H1 (cell line): Measurements from ENCODE around the gene DNAJB12. TPM values are rescaled to one million over a fixed set of nuclear protein-coding genes. Genes with fewer than 3 reads are reported as not detected.

Experiments
- CTCF ChIA-PET: fragments of 300-600 bp; sonication (Branson Sonifier 250); formaldehyde crosslinking; loops from one replicate; lab custom pipeline; 2021; ENCODE audit not compliant: partially characterized antibody; lab: Charles Lee
- POLR2A ChIA-PET: fragments of 300-600 bp; sonication (Branson Sonifier 250); formaldehyde crosslinking; loops from one replicate; lab custom pipeline; 2021; ENCODE audit warnings: inconsistent platforms; ENCODE audit not compliant: partially characterized antibody; lab: Charles Lee
- DNase-seq, 2 experiments: peaks; one replicate each; pipeline versions ENCODE4 v3.0.0 to v3.0.0-alpha.2; 2010 to 2022; ENCODE audit warnings: low spot score in 2 of 2, low read depth in 1 of 2, mixed read lengths in 1 of 2
- FAIRE-seq: peaks from 2 replicates; lab custom pipeline; 2011; peaks lifted over from hg19 to GRCh38; lab: Jason Lieb, UNC
- H2AFZ ChIP-seq: 2 replicates; pipeline ENCODE4 v1.8.1; 2012; ENCODE audit warnings: low read length, inconsistent platforms
- H2AK5ac ChIP-seq: 2 replicates; pipeline ENCODE4 v1.6.1; 2013; ENCODE audit warnings: low read depth, low read length
- H2BK120ac ChIP-seq: replicated peaks from 2 replicates; pipeline ENCODE3; 2013; ENCODE audit warnings: low read depth, low read length, inconsistent platforms
- H2BK12ac ChIP-seq: 2 replicates; pipeline ENCODE4 v1.6.1; 2013; ENCODE audit warnings: low read depth, low read length
- H2BK15ac ChIP-seq: 2 replicates; pipeline ENCODE4 v1.6.1; 2013; ENCODE audit warnings: low read length
- H2BK20ac ChIP-seq: 2 replicates; pipeline ENCODE4 v1.6.1; 2013; ENCODE audit warnings: low read length
- H2BK5ac ChIP-seq: 2 replicates; pipeline ENCODE4 v1.6.1; 2013; ENCODE audit warnings: low read depth, low read length
- H3K14ac ChIP-seq: 2 replicates; pipeline ENCODE4 v1.6.1; 2013; ENCODE audit warnings: inconsistent platforms; ENCODE audit not compliant: insufficient read length
- H3K18ac ChIP-seq: 2 replicates; pipeline ENCODE4 v1.6.1; 2013; ENCODE audit warnings: low read length; ENCODE audit errors: extremely low read depth
- H3K23ac ChIP-seq: 2 replicates; pipeline ENCODE4 v1.6.1; 2013; ENCODE audit warnings: inconsistent platforms; ENCODE audit not compliant: insufficient read length
- H3K23me2 ChIP-seq: 2 replicates; pipeline ENCODE4 v1.6.1; 2013; ENCODE audit warnings: low read depth, low read length
- H3K27ac ChIP-seq: 2 replicates; pipeline ENCODE4 v1.6.1; 2011; ENCODE audit warnings: low read depth, low read length, inconsistent platforms
- H3K27me3 ChIP-seq, 4 experiments: replicated peaks in 1 of 4; 1 replicate in 1 of 4; 2 replicates in 3 of 4; pipeline versions ENCODE4 v1.6.1 to v1.8.1; 2011 to 2013; ENCODE audit warnings: low read length in 3 of 4, mild to moderate bottlenecking in 3 of 4, inconsistent platforms in 2 of 4, mixed read lengths in 2 of 4, moderate library complexity in 1 of 4; ENCODE audit not compliant: control insufficient read depth in 3 of 4, insufficient read depth in 3 of 4; ENCODE audit errors: extremely low read depth in 1 of 4
- H3K36me3 ChIP-seq, 4 experiments: 2 replicates each; pipeline versions ENCODE4 v1.6.1 to v1.8.1; 2011 to 2013; ENCODE audit warnings: mild to moderate bottlenecking in 4 of 4, low read length in 3 of 4, moderate library complexity in 2 of 4, control low read depth in 1 of 4, inconsistent platforms in 1 of 4; ENCODE audit not compliant: insufficient read depth in 4 of 4, control insufficient read depth in 2 of 4
- H3K4ac ChIP-seq: replicated peaks from 2 replicates; pipeline ENCODE3; 2013; ENCODE audit warnings: low read length, low read depth, mixed read lengths, inconsistent platforms; ENCODE audit not compliant: insufficient read length
- H3K4me1 ChIP-seq, 4 experiments: replicated peaks in 1 of 4; 1 replicate in 1 of 4; 2 replicates in 3 of 4; pipeline versions ENCODE4 v1.6.1 to v1.8.1; 2011 to 2013; ENCODE audit warnings: low read length in 3 of 4, inconsistent platforms in 2 of 4, mixed read lengths in 1 of 4; ENCODE audit not compliant: insufficient read depth in 4 of 4, control insufficient read depth in 3 of 4
- H3K4me2 ChIP-seq, 2 experiments: 2 replicates each; pipeline versions ENCODE4 v1.6.1 to v1.8.1; 2011 to 2013; ENCODE audit warnings: low read depth in 2 of 2, low read length in 2 of 2, control low read depth in 1 of 2, inconsistent platforms in 1 of 2, mild to moderate bottlenecking in 1 of 2; ENCODE audit not compliant: insufficient read depth in 1 of 2
- H3K4me3 ChIP-seq, 4 experiments: fragments of 200-600, 300-600 bp in 1 of 4; sonication (generic), shearing (Covaris generic), sonication (Bioruptor Twin) in 1 of 4; 2 replicates each; pipeline versions ENCODE4 v1.5.1 to v1.8.1; 2011 to 2016; ENCODE audit warnings: low read length in 4 of 4, low read depth in 3 of 4, control low read depth in 2 of 4, inconsistent platforms in 2 of 4, mild to moderate bottlenecking in 2 of 4, mixed read lengths in 1 of 4, moderate library complexity in 1 of 4; ENCODE audit not compliant: insufficient read depth in 2 of 4; ENCODE audit errors: extremely low read depth in 1 of 4
- H3K56ac ChIP-seq: replicated peaks from 2 replicates; pipeline ENCODE3; 2013; ENCODE audit warnings: low read depth, mild to moderate bottlenecking, mixed read lengths, low read length, inconsistent platforms; ENCODE audit not compliant: insufficient read length
- H3K79me1 ChIP-seq: 2 replicates; pipeline ENCODE4 v1.6.1; 2013; ENCODE audit warnings: low read depth, low read length, control low read depth
- H3K79me2 ChIP-seq, 2 experiments: 2 replicates each; pipeline versions ENCODE4 v1.6.1 to v1.8.1; 2012 to 2013; ENCODE audit warnings: low read length in 2 of 2, mild to moderate bottlenecking in 2 of 2, inconsistent platforms in 1 of 2; ENCODE audit not compliant: insufficient read depth in 2 of 2, control insufficient read depth in 1 of 2
- H3K9ac ChIP-seq, 4 experiments: replicated peaks in 1 of 4; 1 replicate in 1 of 4; 2 replicates in 3 of 4; pipeline versions ENCODE4 v1.6.1 to v1.8.1; 2011 to 2013; ENCODE audit warnings: low read depth in 3 of 4, low read length in 3 of 4, control low read depth in 2 of 4, mild to moderate bottlenecking in 2 of 4, moderate library complexity in 2 of 4, inconsistent platforms in 1 of 4; ENCODE audit errors: extremely low read depth in 1 of 4
- H3K9me3 ChIP-seq, 2 experiments: 2 replicates each; pipeline versions ENCODE4 v1.6.1 to v1.8.1; 2012 to 2013; ENCODE audit warnings: mild to moderate bottlenecking in 2 of 2, moderate library complexity in 2 of 2, control low read depth in 1 of 2, inconsistent platforms in 1 of 2, low read depth in 1 of 2, low read length in 1 of 2, mixed read lengths in 1 of 2; ENCODE audit not compliant: insufficient read depth in 2 of 2
- H4K20me1 ChIP-seq, 2 experiments: replicated peaks in 1 of 2; 2 replicates each; pipeline versions ENCODE3 to v1.8.1; 2011 to 2013; ENCODE audit warnings: inconsistent platforms in 2 of 2, low read length in 2 of 2, mild to moderate bottlenecking in 1 of 2; ENCODE audit not compliant: insufficient read depth in 2 of 2, control insufficient read depth in 1 of 2
- H4K5ac ChIP-seq: 2 replicates; pipeline ENCODE4 v1.6.1; 2013; ENCODE audit warnings: low read length, low read depth, mixed read lengths, inconsistent platforms; ENCODE audit not compliant: insufficient read length
- H4K8ac ChIP-seq: 2 replicates; pipeline ENCODE4 v1.8.0; 2013; ENCODE audit warnings: mild to moderate bottlenecking, moderate library complexity, low read length, inconsistent platforms; ENCODE audit not compliant: insufficient read depth; ENCODE audit errors: extremely low read depth
- H4K91ac ChIP-seq: replicated peaks from 2 replicates; pipeline ENCODE3; 2013; ENCODE audit warnings: low read length, mixed read lengths, inconsistent platforms; ENCODE audit not compliant: insufficient read length
- POU5F1 ChIP-seq: IDR thresholded peaks from 2 replicates; pipeline ENCODE4 v1.6.1; 2011; ENCODE audit warnings: low read depth, mild to moderate bottlenecking, low read length, moderate library complexity
- SIN3A ChIP-seq, 2 experiments: IDR thresholded peaks in 1 of 2; conservative IDR thresholded peaks in 1 of 2; 2 replicates each; pipeline ENCODE4 v1.6.1; 2011 to 2012; ENCODE audit warnings: low read length in 2 of 2, improper control_type of control experiment in 1 of 2, low read depth in 1 of 2, mild to moderate bottlenecking in 1 of 2
- SP4 ChIP-seq: IDR thresholded peaks from 2 replicates; pipeline ENCODE4 v1.6.1; 2012; ENCODE audit warnings: low read length, inconsistent platforms
- TCF12 ChIP-seq: IDR thresholded peaks from 2 replicates; pipeline ENCODE4 v1.6.1; 2011; ENCODE audit warnings: low read depth, mild to moderate bottlenecking, low read length
- WGBS, 2 experiments: shearing (Covaris generic) in 1 of 2; methylation state at CpG; one replicate each; pipeline versions ENCODE4 v1.1.6 to v1.1.7; 2013 to 2015; ENCODE audit warnings: low lambda C conversion rate in 2 of 2, mixed read lengths in 2 of 2, inconsistent platforms in 1 of 2, low coverage in 1 of 2, missing lambda C conversion rate in 1 of 2; ENCODE audit not compliant: insufficient replicate concordance in 2 of 2, insufficient coverage in 1 of 2, insufficient read length in 1 of 2; ENCODE audit errors: extremely low coverage in 1 of 2, missing lambda C conversion rate in 1 of 2; 5-methylcytosine and 5-hydroxymethylcytosine counted together
- polyA plus RNA-seq, 7 experiments: library from polyadenylated mRNA; depleted of rRNA in 3 of 7; stranded (reverse) in 5 of 7; unstranded in 2 of 7; fragments of >200 nt in 5 of 7; fragments of 200-250 nt in 2 of 7; gene quantifications; 1 replicate in 5 of 7; 2 replicates in 1 of 7; 4 replicates in 1 of 7; pipeline versions ENCODE4 v1.2.1 to v1.2.3, GENCODE V29; 2011 to 2013; ENCODE audit warnings: missing spikeins in 2 of 7, mixed read lengths in 2 of 7
- total RNA-seq: library from RNA; stranded (reverse); fragmentation: NEBNext Ultra II Directional; extraction: Animal tissue kit (Norgen Biotek cat#: 25700); gene quantifications from 2 replicates; pipeline ENCODE4 v1.2.1, GENCODE V29; 2021

DNAJB12 gene
- total and polyA plus RNA-seq, 2 of the 8 experiments (the other 6 are each of a cell fraction or from before 2014, with no cell fraction given), result 10.8 to 20.5 TPM

DNA sequence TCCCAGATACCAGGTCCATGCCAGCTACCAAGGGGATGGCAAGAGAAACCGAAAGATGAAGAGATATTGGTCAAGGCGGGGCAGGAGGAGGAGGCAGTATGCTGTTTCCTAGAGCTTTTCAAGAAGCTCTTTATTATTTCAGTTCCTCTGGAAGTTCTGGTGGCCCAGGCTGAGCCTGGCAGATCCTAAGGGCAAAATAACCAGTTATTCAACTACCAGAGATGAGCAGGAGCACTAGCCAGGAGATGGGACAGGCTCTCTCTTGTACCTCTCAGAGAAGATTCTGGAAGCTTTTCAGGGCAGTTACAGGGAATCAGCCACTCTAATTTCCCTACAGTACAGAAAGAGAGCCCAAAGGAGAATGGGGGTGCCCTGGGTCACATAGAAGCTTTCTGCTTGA, 5.3 kb downstream of the DNAJB12 start:
- Histone ChIP-seq H4K91ac (no peak overlapping the region), H2BK15ac (no peak overlapping the region), H2BK12ac (no peak overlapping the region), H2BK120ac (no peak overlapping the region), H3K4ac (no peak overlapping the region), H3K36me3 (peaks cover 0 to 14% (median 0%) of the 10 kb centered on the region in 4 experiments; a peak in 2 of 8 replicates), H3K9ac (no peak overlapping the region), H3K23me2 (peaks cover 7% of the 10 kb centered on the region; the same call in 1 of the 2 replicates), H3K27me3 (no peaks in the 10 kb centered on the region), H3K9me3 (no peaks in the 10 kb centered on the region), H4K5ac (no peak overlapping the region), H3K79me2 (peaks cover 8 to 41% of the 10 kb centered on the region in 2 experiments; a peak in 3 of 4 replicates), H3K79me1 (peaks cover 24% of the 10 kb centered on the region), H2AFZ (no peak overlapping the region), H3K27ac (no peak overlapping the region), H3K56ac (no peak overlapping the region), H3K4me3 (no peak overlapping the region), H3K4me1 (peaks cover 5 to 7% (median 6%) of the 10 kb centered on the region in 4 experiments; a peak in 6 of 7 replicates), H2BK20ac (no peak overlapping the region), H3K14ac (no peak overlapping the region), H2BK5ac (no peak overlapping the region), H3K4me2 (no peak overlapping the region), H4K20me1 (peaks cover 0 to 4% of the 10 kb centered on the region in 2 experiments), H3K18ac (no peak overlapping the region), H3K23ac (no peak overlapping the region), H2AK5ac (no peak overlapping the region), H4K8ac (no peak overlapping the region)
- CTCF ChIA-PET, result interaction anchor here (0.8 to 3.3 kb wide), 6 partner anchors 8 to 300 kb away, joined by 3 to 22 read pairs (median 6); no protein-coding TSS in a partner anchor
- FAIRE-seq, result no peak
- no peak for DNase-seq
- TF ChIP-seq SIN3A (conservative IDR thresholded peaks at IDR 0.05 in 1 of 2, IDR thresholded peaks at IDR 0.05 in 1 of 2; ENCODE audit: low read depth in 1 of 2, low read length in 2 of 2) (no peak), POU5F1 (no peak), SP4 (no peak), TCF12 (no peak)
- POLR2A ChIA-PET, result interaction anchor here (1.1 to 1.8 kb wide), 4 partner anchors 15 to 292 kb away, joined by 3 to 5 read pairs (median 4); no protein-coding TSS in a partner anchor
- 67% methylated on average over 2 of the region's 2 CpGs; no CpG with 5 or more reads in 1 of the 2 experiments for WGBS, 2 experiments
